ENCODE measurements around the gene PXN.
"Not testable (repeated sequence)": the region's sequence is repeated elsewhere in the genome, so short reads cannot be mapped to it uniquely, and the experiment has no call there.

PXN gene

GRCh38 chr12:120262852-120263747 lies 2.4 kb downstream of the PXN start:
- no peak for DNase-seq (ENCODE audit: low read depth in 2 of 3, low spot score in 1 of 3)

- no peak for DNase-seq (ENCODE audit: low read depth in 2 of 3, low spot score in 1 of 3)
Observed at GRCh38 chr12:120261951-120262851, 3.3 kb downstream of the PXN start.

- DNase-seq (ENCODE audit: low read depth in 2 of 3, low spot score in 1 of 3) = no peak
Observed at GRCh38 chr12:120260607-120261006, 4.9 kb downstream of the PXN start.

- DNase-seq (ENCODE audit: low read depth in 2 of 3, low spot score in 1 of 3) = no peak
Observed at GRCh38 chr12:120259418-120260202, 5.9 kb downstream of the PXN start.

GRCh38 chr12:120258323-120258896 lies 7.1 kb downstream of the PXN start:
- no peak for DNase-seq (ENCODE audit: low read depth in 2 of 3, low spot score in 1 of 3)

- no peak for DNase-seq (ENCODE audit: low read depth in 2 of 3, low spot score in 1 of 3)
Observed at GRCh38 chr12:120257041-120257821, 8.3 kb downstream of the PXN start.

GRCh38 chr12:120254809-120255208 lies 10.7 kb downstream of the PXN start:
- no peak for DNase-seq (ENCODE audit: low read depth in 2 of 3, low spot score in 1 of 3)

- not testable (repeated sequence) for DNase-seq (ENCODE audit: low read depth in 2 of 3, low spot score in 1 of 3)
Observed at GRCh38 chr12:120253313-120253712, 12.2 kb downstream of the PXN start.

GRCh38 chr12:120252071-120252906 lies 13.2 kb downstream of the PXN start:
- DNase-seq (ENCODE audit: low read depth in 2 of 3, low spot score in 1 of 3) = peak; percentile 57 to 65 (median 60)

- not testable (repeated sequence) for DNase-seq (ENCODE audit: low read depth in 2 of 3, low spot score in 1 of 3)
Observed at GRCh38 chr12:120251364-120252070, 14.0 kb downstream of the PXN start.

GRCh38 chr12:120249875-120250795 lies 15.4 kb downstream of the PXN start:
- DNase-seq (ENCODE audit: low read depth in 2 of 3, low spot score in 1 of 3) = no peak

- DNase-seq (ENCODE audit: low read depth in 2 of 3, low spot score in 1 of 3) = no peak
Observed at GRCh38 chr12:120249266-120249874, 16.2 kb downstream of the PXN start.

GRCh38 chr12:120247621-120248030 lies 17.9 kb downstream of the PXN start:
- no peak for DNase-seq (ENCODE audit: low read depth in 2 of 3, low spot score in 1 of 3)

GRCh38 chr12:120247183-120247582 lies 18.3 kb downstream of the PXN start:
- no peak for DNase-seq (ENCODE audit: low read depth in 2 of 3, low spot score in 1 of 3)

GRCh38 chr12:120246705-120247104 lies 18.8 kb downstream of the PXN start:
- DNase-seq (ENCODE audit: low read depth in 2 of 3, low spot score in 1 of 3) = not testable (repeated sequence)

- no peak for DNase-seq (ENCODE audit: low read depth in 2 of 3, low spot score in 1 of 3)
Observed at GRCh38 chr12:120242971-120243699, 22.4 kb downstream of the PXN start.

Measured in stimulated activated CD4-positive, alpha-beta T cell treated with anti-CD3 and anti-CD28 coated beads, Interleukin-12 subunit alpha, Interleukin-12 subunit beta, amount 100 ng/mL, for 48 hours (primary cell).